ENCODE results near the gene RAB4B.
"Not testable (repeated sequence)": the region's sequence is repeated elsewhere in the genome, so short reads cannot be mapped to it uniquely, and the experiment has no call there.

RAB4B gene

DNA sequence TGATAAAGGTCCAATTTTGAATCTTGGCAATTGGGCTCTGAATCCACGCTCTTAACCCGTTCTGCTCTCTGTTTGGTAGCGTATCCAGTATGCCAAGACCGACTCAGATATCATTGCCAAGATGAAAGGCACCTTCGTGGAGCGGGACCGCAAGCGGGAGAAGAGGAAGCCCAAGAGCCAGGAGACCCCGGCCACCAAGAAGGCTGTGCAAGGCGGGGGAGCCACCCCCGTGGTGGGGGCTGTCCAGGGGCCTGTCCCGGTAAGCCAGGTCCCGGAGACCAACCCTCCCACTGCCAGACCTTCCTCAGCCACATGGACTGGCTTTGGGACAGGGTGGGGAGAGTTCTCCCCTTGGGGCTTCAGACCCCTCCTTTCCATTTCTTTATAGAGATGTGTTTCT is 18.7 kb upstream of the RAB4B start:
- no peak overlapping the region for H3K4me3 ChIP-seq (ENCODE audit: low read depth, low read length)
- no peak for DNase-seq (ENCODE audit: low read depth)
- TF ChIP-seq, protein P1, sequence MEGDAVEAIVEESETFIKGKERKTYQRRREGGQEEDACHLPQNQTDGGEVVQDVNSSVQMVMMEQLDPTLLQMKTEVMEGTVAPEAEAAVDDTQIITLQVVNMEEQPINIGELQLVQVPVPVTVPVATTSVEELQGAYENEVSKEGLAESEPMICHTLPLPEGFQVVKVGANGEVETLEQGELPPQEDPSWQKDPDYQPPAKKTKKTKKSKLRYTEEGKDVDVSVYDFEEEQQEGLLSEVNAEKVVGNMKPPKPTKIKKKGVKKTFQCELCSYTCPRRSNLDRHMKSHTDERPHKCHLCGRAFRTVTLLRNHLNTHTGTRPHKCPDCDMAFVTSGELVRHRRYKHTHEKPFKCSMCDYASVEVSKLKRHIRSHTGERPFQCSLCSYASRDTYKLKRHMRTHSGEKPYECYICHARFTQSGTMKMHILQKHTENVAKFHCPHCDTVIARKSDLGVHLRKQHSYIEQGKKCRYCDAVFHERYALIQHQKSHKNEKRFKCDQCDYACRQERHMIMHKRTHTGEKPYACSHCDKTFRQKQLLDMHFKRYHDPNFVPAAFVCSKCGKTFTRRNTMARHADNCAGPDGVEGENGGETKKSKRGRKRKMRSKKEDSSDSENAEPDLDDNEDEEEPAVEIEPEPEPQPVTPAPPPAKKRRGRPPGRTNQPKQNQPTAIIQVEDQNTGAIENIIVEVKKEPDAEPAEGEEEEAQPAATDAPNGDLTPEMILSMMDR (IDR thresholded peaks at IDR 0.05; ENCODE audit: control insufficient read depth, extremely low read depth, insufficient read depth): no peak

DNA sequence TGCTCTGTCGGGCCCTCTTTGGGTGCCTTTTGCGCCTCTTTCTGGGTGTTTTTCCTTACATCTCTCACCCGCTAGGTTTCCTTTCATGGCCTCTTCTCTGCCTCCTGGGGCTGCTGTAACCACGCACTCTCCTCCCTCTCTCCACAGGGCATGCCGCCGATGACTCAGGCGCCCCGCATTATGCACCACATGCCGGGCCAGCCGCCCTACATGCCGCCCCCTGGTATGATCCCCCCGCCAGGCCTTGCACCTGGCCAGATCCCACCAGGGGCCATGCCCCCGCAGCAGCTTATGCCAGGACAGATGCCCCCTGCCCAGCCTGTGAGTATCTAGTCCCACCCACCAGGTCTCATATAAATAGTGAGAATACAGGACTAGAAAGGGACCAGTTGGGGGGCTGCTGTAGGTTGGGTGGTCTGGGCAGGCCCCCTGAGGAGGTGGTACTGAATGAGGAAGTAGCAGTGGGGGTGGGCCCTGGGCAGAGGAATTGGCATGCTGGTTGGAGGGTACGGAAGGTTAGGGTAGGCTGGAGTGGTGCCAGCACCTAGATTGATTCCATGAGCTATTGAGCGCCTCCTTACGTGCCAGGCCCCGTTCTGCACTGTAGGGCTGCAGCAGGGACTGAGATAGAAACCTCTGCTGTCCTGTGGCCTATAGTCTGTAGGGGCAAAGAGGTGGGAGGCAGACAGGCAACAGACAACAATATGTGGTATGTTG is 15.1 kb upstream of the RAB4B start:
- no peak for DNase-seq (ENCODE audit: low read depth)
- TF ChIP-seq, protein P1 (IDR thresholded peaks at IDR 0.05; ENCODE audit: control insufficient read depth, extremely low read depth, insufficient read depth): no peak
- no peak overlapping the region for H3K4me3 ChIP-seq (ENCODE audit: low read depth, low read length)

DNA sequence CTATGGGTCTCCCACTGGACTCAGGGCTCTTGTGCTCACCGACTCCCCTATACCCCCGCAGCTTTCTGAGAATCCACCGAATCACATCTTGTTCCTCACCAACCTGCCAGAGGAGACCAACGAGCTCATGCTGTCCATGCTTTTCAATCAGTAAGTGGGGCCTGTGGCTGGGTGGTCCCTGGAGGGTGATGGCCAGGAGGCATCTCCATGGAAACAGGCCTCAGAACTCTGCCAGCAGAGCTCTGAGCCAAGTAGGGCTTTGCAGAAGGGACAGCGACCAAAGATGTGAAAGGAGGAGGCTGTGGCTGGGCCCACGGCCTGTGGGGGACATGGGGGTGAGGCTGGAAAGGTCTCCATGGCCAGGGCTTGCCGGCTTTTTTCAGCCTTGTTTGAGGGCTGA is 14.5 kb upstream of the RAB4B start:
- no peak overlapping the region for H3K4me3 ChIP-seq (ENCODE audit: low read depth, low read length)
- TF ChIP-seq, protein P1 (IDR thresholded peaks at IDR 0.05; ENCODE audit: control insufficient read depth, extremely low read depth, insufficient read depth): no peak
- no peak for DNase-seq (ENCODE audit: low read depth)

DNA sequence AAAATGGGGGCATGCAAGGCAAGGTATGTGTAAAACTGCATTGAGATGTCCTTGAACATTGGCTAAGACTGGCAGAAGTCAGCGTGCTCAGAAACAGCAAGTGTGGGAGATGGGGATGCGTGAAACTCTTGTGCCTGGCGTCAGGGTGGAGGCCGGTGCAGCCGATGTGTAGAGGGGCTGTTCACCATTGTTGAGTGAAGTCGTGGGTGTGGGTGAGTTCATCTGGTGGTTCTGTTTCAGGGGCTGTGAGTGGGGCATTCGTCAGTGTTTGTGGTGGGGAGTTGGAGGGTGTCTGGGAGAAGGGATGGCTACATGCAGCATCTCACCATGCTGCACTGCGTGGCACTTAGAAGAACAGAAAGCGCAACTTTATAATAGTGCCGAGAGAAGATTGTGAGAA is 14.1 kb upstream of the RAB4B start:
- H3K4me3 ChIP-seq (ENCODE audit: low read depth, low read length): no peak overlapping the region
- TF ChIP-seq, protein P1 (IDR thresholded peaks at IDR 0.05; ENCODE audit: control insufficient read depth, extremely low read depth, insufficient read depth): no peak
- no peak for DNase-seq (ENCODE audit: low read depth)

DNA sequence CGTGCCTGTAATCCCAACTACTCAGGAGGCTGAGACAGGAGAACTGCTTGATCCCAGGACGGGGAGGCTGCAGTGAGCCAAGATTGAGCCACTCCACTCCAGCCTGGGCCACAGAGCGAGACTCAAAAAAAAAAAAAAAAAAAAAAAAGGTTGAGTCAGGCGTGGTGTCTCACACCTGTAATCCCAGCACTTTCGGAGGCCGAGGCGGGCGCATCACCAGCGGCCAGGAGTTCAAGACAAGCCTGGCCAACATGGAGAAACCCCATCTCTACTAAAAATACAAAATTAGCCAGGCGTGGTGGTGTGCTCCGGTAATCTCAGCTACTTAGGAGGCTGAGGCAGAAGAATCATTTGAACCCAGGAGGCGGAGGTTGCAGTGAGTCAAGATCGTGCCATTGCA is 11.7 kb upstream of the RAB4B start:
- DNase-seq (ENCODE audit: low read depth); H3K4me3 ChIP-seq (ENCODE audit: low read depth, low read length): not testable (repeated sequence)

DNA sequence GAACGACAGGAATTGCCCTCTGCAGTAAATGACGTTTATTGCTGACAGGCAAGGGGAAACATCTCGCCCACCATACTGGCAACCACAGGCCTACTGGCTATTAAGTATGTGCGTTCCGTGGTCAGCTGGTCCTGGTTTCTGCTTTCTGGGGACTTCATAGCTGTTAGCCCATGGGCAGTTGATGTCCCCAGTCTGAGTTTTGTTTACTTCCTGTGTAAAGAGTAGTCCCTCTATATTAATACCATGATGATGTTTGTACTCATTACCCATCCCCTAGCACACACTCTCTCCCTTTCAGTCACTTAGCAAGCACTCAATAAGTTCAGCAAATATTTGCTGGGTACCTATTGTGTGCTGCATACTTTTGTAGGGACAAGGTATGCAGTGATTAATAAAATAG is 9.2 kb upstream of the RAB4B start:
- no peak for DNase-seq (ENCODE audit: low read depth)
- no peak overlapping the region for H3K4me3 ChIP-seq (ENCODE audit: low read depth, low read length)
- TF ChIP-seq, protein P1 (IDR thresholded peaks at IDR 0.05; ENCODE audit: control insufficient read depth, extremely low read depth, insufficient read depth): no peak

DNA sequence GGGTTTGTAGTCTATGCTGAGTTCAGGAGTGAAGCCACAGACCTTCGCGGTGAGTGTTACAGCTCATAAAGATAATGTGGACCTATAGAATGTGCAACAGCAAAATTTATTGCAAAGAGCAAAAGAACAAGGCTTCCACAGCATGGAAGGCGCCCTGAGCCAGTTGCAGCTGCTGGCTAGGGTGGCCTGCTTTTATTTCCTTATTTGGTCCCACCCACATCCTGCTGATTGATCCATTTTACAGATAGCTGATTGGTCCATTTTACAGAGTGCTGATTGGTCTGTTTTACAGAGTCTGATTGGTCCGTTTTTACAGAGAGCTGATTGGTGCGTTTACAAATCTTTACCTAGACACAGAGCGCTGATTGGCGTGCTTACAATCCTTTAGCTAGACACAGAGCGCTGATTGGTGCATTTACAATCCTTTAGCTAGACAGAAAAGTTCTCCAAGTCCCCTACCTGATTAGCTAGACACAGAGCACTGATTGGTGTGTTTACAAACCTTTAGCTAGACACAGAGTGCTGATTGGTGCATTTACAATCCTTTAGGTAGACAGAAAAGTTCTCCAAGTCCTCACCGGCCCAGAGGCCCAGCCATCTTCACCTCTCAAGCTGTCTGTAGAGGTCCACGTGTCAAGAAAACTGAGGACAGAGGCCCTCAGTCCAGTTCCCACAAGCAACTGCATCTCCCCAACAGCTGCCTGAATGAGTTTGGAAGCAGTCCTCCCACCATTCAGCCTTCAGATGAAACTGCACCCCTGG is 6.8 kb upstream of the RAB4B start:
- DNase-seq (ENCODE audit: low read depth); H3K4me3 ChIP-seq (ENCODE audit: low read depth, low read length): not testable (repeated sequence)
